ENCODE results near the gene UQCRC1.

UQCRC1 gene

GRCh38 chr3:48609088-48610005 lies at the start of gene UQCRC1:
TSS of gene UQCRC1 (minus strand) at chr3:48609646. CDS start at chr3:48609620, 26 bp downstream.
- DNase-seq (ENCODE audit: low spot score), result peak; percentile 93

DNA sequence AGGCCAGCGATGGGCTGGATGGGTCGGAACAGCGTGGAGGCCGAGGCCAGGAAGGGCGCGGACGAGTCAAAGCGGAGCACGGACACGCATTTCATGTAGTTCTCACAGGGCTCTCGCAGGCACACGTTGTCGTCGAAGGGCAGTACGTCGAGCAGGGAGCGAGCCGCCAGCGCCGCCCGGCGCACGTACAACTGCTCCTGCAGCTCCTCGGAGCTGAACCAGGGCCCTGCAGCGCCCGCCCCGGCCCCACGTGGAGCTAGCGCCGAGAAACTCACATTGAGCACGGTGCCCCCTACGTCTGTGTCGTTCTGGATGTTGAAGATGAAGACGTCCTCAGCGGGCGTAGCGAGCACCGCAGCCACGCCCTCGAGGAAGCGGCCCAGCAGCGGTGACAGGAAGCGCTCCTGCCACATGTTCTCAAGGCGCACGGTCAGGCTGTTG lies 47.4 kb upstream of the UQCRC1 start:
- peak; percentile 28 for DNase-seq (ENCODE audit: low spot score)

- peak; percentile 83 for DNase-seq (ENCODE audit: low spot score)
These were observed 46.8 kb upstream of the UQCRC1 start for GRCh38 chr3:48656061-48656840.

DNA sequence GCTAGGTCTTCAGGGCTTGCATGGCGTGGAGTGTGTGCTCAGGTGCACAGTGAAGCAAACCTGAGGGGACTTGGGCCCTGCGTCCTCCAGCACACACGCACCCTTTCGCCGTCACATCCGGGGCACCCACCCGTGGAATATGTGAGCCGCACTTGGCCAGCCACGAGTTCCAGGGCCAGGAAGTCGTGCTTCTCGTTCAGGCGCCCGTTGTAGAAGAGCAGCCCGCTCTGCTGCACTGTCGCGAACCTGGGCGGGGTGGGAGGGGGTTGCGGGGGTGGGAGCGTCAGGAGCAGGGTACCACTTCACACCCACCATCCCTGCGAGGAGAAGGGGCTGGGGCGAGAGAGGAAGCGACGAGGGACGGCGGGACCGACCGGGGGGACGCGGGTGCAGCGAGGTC lies 46.2 kb upstream of the UQCRC1 start:
- peak; percentile 30 for DNase-seq (ENCODE audit: low spot score)

DNA sequence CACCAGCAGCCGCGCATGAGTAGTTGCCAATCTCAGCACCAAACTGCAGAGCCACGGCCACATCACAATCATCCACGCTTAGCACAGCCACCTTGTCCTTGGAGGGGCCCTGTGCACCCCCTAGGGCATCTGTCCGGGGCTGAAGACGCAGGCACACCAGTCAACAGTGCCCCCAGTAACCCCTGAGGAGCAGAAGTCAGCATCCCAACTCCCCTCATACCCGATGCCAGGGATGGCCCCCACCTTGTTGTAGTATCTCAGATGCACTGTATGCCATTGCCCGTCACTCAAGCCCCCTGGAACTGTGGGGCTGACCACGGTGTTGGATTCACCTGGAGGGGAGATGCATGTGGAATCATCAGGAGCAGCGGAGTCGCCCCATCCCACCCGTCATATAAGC lies 45.6 kb upstream of the UQCRC1 start:
- no peak for DNase-seq (ENCODE audit: low spot score)

- DNase-seq (ENCODE audit: low spot score), result no peak
These were observed 43.7 kb upstream of the UQCRC1 start for GRCh38 chr3:48652923-48653715.

- DNase-seq (ENCODE audit: low spot score), result no peak
These were observed 42.3 kb upstream of the UQCRC1 start for GRCh38 chr3:48651771-48652170.

DNA sequence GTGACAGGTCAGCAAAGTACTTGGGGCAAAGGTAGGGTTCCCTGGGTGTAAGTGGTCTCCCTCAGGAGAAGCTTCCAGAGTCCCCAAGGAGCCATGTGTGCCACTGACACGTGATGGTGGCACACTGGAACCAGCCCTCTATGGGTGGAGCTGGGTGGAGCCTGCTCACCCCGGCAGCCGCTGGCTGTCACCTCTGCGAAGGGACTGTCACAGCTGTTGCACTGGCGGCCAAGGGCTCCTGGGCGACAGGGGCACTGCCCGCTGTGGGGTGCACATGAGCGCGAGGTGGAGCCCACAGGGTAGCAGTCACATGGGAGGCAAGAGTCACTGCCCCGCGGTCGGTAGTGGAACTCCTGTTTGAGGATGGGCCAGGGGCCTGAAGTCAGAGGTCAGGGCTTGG lies 41.3 kb upstream of the UQCRC1 start:
- DNase-seq (ENCODE audit: low spot score), result no peak

- DNase-seq (ENCODE audit: low spot score), result no peak
These were observed 38.9 kb upstream of the UQCRC1 start for GRCh38 chr3:48648188-48648850.

DNA sequence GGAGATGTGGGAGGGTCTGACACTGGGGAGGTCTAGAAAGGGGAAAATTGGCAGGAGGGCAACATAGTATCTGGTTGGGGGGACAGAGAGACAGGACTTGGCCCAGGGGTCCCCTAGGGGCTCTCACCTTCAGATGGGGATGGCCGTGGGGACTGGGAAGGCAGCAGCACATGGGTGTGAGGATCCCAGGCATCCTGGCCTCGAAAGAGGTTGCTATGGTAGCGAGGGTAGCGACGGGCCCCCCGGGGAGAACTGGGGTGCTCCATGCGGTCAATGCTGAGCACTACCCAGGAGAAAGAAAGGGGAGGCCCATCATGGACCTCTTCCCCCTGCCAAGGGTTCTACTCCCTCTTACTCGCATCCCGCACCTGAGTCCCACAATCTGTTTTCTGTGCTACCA lies 38.3 kb upstream of the UQCRC1 start:
- no peak for DNase-seq (ENCODE audit: low spot score)

DNA sequence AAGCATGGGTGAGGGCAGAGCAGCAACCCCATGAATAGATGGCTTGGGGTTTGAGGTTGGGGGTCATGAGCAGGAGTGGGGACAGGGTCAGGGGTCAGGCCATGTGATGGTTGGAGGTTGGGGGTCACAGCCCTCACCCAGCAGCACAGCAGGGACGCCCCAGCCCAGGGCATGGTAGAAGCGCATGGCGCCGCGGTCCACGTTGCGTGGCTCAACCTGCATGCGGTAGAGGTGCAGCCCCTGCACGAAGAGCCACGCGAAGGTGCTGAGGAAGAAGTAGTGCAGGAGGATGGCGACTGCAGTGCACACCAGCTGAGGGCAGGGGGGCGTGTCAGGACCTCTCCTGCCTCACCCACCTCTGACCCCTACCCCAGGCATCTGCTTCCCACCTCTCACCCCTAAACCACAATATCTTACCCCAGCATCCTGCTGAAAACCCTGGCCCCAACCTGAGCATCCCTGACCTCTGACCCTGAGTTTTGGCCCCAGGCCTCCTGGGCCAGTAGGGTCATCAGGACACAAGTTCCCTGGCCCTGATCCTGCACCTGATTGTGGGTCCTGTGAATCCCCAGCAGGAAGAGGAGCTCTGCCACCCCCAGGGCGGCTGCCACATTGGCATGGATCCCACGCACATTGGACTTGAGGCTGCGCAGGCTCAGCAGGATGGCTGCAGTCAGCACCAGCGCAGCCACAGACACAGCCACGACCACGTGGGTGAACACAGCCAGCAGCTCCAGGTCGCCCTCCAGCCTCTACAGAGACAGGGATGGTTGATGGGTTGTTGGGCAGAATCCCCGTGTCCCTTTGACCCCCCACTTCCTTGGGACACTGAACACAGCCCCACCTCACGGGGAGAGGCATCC lies 35.7 kb upstream of the UQCRC1 start:
- no peak for DNase-seq (ENCODE audit: low spot score)

- no peak for DNase-seq (ENCODE audit: low spot score)
These were observed 33.2 kb upstream of the UQCRC1 start for GRCh38 chr3:48642605-48643004.

- DNase-seq (ENCODE audit: low spot score), result no peak
These were observed 31.9 kb upstream of the UQCRC1 start for GRCh38 chr3:48641396-48641795.

DNA sequence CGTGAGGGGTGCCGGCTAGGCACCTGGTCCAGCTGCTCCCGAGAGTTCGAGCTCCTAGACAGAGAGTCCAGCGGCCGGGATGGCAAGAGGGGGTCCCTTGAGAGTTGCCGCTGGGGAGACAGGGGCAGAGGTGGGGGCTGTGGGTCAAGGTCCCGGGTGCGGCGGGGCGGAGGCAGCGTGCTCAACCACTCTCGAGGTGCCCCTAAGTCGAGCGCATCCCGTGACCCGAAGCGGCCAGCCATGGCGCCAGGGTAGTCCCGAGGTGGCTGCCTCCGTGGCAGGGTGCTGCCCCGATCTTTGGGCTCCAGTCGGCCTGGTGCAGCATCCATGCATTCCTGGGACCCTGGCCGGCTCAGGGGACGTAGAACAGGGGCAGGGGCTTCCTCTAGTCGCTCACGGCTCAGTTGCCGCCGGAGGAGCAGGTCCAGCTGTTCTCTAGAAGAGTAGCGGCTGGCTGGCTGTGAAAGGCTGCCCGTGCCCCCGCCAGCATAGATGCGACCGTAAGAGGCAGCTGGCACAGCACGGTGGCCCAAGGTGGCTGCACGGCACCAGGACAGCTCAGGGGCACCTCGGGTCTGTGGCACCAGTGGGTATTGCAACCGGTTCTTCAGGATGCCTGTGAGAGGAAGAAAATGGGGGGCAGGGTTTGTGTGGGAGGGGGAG lies 30.6 kb upstream of the UQCRC1 start:
- no peak for DNase-seq (ENCODE audit: low spot score)

DNA sequence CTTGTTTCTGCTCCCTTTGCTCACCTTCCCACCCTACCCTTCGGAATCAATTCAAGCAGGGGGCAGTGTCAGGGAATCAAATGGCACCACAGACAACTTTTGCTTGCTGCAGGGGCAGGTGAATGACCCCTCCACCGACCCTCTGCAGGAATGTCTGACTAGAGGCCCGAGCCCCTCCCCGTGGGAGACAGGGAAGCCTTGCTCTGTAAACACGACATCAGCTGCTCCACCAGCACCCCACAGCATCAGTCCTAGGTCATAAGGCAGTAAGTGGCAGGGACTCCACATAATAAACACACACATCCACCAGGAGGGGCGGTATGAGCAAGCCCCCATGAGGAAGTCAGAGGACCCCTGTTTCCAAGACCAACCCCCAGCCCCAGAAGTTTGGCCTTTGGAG lies 27.9 kb upstream of the UQCRC1 start:
- no peak for DNase-seq (ENCODE audit: low spot score)

GRCh38 chr3:48636149-48636655 lies 26.8 kb upstream of the UQCRC1 start:
- no peak for DNase-seq (ENCODE audit: low spot score)

DNA sequence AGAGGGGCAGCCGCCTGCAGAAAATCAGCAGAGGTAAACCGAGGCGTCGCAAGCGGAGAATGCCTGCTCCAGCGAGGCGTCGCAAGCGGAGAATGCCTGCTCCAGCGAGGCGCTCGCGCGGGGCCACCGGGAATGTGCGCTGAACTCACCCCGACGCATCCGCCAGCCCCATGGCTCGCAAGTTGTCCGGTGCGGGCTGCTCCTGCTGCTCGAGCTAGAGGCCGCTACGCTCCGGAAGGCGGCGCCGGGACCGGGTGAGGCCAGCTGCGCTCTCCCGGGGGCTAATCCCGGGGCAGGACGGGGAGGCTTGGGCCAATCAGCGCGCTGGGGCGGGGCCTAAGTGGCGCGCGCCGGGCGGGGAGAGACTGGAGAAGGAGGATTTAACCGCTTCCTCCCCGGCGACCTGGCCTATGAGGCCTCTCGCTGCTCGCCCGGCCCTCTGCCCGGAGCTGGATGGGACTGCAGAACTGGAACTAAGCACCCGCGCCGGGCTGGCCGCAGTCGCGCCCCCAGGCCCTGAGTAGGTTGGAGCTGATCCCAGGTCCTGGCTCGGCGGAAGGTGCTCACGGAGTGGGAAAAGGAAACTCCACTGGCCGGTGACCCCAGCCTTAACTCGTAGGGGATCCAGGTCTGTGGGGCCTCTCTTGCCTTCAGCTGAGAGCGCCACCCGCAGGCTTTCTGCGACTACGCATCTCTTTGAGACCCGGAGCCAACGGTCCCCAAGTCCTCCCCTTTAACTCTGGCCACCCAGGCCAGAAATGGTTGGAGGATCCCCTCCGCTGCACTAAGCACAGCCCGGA lies 26.0 kb upstream of the UQCRC1 start, which contains the start of gene SLC26A6:
SLC26A6 (minus strand) TSS at position 240 of the 800 bp plus-strand sequence; CDS start at position 172, 68 bp downstream.
- peak; percentile 91 for DNase-seq (ENCODE audit: low spot score)

- DNase-seq (ENCODE audit: low spot score), result peak; percentile 39
These were observed 25.3 kb upstream of the UQCRC1 start for GRCh38 chr3:48634661-48635221.

DNA sequence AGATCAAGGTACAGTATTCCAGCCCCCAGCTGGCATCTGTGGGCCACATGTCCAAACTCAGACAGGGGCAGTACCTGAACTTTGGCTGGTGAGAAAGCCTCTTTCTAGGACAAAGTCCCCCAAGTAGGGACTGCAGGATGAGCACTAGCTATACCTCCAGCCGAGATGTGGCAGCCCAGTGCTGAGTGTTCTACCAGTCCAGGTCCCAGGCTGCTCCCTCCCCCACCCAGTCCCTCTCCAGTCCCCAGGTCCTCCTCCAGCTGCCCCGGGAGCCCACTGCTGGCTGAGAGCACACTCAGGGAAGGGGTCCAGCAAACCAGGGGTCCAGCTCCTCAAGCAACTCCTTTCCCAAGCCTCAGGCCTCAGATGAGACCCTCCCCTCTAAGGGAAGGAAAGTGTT lies 24.3 kb upstream of the UQCRC1 start:
- DNase-seq (ENCODE audit: low spot score), result no peak
